ENCODE measurements around the gene PAK2. TPM values are rescaled to one million over a fixed set of nuclear protein-coding genes. Genes with fewer than 3 reads are reported as not detected.

Gene PAK2
- total RNA-seq, 2 experiments from 2014 or later, result 36.2 to 41.7 TPM

DNA sequence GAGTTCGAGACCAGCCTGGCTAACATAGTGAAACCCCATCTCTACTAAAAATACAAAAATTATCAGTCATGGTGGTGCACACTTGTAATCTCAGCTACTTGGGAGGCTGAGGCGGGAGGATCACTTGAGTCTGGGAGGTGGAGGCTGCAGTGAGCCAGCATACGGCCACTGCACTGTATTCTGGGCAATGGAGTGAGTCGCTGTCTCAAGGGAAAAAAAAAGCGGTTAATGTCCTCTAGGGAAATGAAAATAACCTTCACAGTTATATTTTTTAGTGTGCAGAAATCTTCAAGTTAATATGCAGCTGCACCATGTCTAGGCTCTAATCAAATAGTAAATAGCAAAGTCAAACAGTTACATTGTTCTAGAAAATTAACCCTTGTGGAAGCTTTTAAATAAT lies 42.4 kb upstream of the PAK2 start:
- no peaks in the 10 kb centered on the region for H3K27me3 Mint-ChIP-seq
- DNase-seq (no peak), ATAC-seq (ENCODE audit: poor library complexity) (no peak)
- no peaks in the 10 kb centered on the region for H3K9me3 Mint-ChIP-seq
- H3K36me3 ChIP-seq (ENCODE audit: insufficient read depth, low read length), result no peaks in the 10 kb centered on the region
- intact Hi-C loops (cut with DNase I, micrococcal nuclease), result no loop called here
- POLR2A ChIA-PET, result interaction anchor here (0.7 to 0.8 kb wide), 2 partner anchors 43 to 57 kb away, joined by 3 read pairs; no protein-coding TSS in a partner anchor
- H3K4me3 ChIP-seq (ENCODE audit: low read length), result no peak overlapping the region
- no peak overlapping the region for H3K27ac ChIP-seq (ENCODE audit: low read depth in 1 of 2, low read length in 2 of 2)
- TF ChIP-seq, protein P1, sequence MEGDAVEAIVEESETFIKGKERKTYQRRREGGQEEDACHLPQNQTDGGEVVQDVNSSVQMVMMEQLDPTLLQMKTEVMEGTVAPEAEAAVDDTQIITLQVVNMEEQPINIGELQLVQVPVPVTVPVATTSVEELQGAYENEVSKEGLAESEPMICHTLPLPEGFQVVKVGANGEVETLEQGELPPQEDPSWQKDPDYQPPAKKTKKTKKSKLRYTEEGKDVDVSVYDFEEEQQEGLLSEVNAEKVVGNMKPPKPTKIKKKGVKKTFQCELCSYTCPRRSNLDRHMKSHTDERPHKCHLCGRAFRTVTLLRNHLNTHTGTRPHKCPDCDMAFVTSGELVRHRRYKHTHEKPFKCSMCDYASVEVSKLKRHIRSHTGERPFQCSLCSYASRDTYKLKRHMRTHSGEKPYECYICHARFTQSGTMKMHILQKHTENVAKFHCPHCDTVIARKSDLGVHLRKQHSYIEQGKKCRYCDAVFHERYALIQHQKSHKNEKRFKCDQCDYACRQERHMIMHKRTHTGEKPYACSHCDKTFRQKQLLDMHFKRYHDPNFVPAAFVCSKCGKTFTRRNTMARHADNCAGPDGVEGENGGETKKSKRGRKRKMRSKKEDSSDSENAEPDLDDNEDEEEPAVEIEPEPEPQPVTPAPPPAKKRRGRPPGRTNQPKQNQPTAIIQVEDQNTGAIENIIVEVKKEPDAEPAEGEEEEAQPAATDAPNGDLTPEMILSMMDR (IDR thresholded peaks at IDR 0.05), result no peak
- H3K4me1 ChIP-seq (ENCODE audit: insufficient read depth, low read length), result peaks cover 11% of the 10 kb centered on the region
- no peak overlapping the region for H3K27ac Mint-ChIP-seq
- CTCF ChIA-PET, result interaction anchor here (1.5 kb wide), 1 partner anchor 92 kb away, joined by 4 read pairs; no protein-coding TSS in a partner anchor
- no peaks in the 10 kb centered on the region for H3K4me1 Mint-ChIP-seq (ENCODE audit: low read depth)
- H3K4me3 Mint-ChIP-seq, result no peak overlapping the region
- H3K36me3 Mint-ChIP-seq (ENCODE audit: low read depth), result no peaks in the 10 kb centered on the region
- H3K27me3 ChIP-seq (ENCODE audit: control insufficient read depth in 1 of 2, insufficient read depth in 2 of 2, low read length in 2 of 2), result no peaks in the 10 kb centered on the region
- no peaks in the 10 kb centered on the region for H3K9me3 ChIP-seq (ENCODE audit: control insufficient read depth in 1 of 2, insufficient read depth in 1 of 2, low read length in 2 of 2)

DNA sequence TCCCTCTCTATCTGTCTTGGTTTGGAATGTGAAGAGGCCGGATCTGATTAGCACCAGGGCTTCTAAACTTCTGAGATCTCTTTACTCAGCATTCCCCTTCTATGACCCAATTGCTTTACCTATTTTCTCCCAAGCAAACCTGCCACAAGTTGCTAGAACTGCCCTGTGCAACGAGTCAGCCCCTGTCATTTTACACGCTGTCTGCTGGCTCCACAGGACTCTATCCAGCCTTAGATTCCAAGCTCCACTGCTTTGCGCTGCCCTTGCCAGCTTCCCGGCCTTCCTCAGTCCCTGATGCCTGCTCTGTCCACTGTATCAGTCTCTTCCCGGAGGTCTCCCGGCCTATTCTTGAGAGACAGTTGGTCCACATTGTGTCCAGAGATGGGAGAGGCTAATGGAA lies 39.9 kb upstream of the PAK2 start:
- no peak overlapping the region for H3K4me3 ChIP-seq (ENCODE audit: low read length)
- TF ChIP-seq, protein P1 (IDR thresholded peaks at IDR 0.05), result no peak
- POLR2A ChIA-PET, result no interaction called here
- CTCF ChIA-PET, result interaction anchor here (0.9 kb wide), 1 partner anchor 8 kb away, joined by 4 read pairs; no protein-coding TSS in a partner anchor
- H3K4me1 ChIP-seq (ENCODE audit: insufficient read depth, low read length), result peaks cover 6% of the 10 kb centered on the region
- no peak overlapping the region for H3K27ac ChIP-seq (ENCODE audit: low read depth in 1 of 2, low read length in 2 of 2)
- no peaks in the 10 kb centered on the region for H3K4me1 Mint-ChIP-seq (ENCODE audit: low read depth)
- no peak overlapping the region for H3K4me3 Mint-ChIP-seq
- H3K9me3 ChIP-seq (ENCODE audit: control insufficient read depth in 1 of 2, insufficient read depth in 1 of 2, low read length in 2 of 2), result no peaks in the 10 kb centered on the region
- H3K27ac Mint-ChIP-seq, result no peak overlapping the region
- no peaks in the 10 kb centered on the region for H3K9me3 Mint-ChIP-seq
- DNase-seq (no peak), ATAC-seq (ENCODE audit: poor library complexity) (no peak)
- intact Hi-C loops (cut with DNase I, micrococcal nuclease), result no loop called here
- H3K36me3 Mint-ChIP-seq (ENCODE audit: low read depth), result no peaks in the 10 kb centered on the region
- H3K36me3 ChIP-seq (ENCODE audit: insufficient read depth, low read length), result no peaks in the 10 kb centered on the region
- H3K27me3 ChIP-seq (ENCODE audit: control insufficient read depth in 1 of 2, insufficient read depth in 2 of 2, low read length in 2 of 2), result no peaks in the 10 kb centered on the region
- no peaks in the 10 kb centered on the region for H3K27me3 Mint-ChIP-seq

DNA sequence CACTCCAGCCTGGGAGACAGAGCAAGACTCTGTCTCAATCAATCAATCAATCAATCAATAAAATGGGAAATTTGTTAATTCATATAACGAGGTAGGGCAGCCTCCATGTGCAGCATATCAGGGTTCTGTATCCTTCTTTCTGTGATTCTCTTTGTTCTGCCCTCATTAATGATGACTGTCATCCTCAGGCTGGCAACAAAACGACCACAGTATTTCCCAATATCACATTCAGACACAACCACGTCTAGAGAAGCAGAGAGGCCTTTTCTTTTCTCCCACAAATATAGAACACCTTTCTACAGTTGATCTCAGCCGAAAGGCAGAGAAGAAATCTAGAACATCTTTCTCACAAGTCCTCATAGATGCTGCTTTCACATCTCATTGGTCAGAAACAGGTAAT lies 38.9 kb upstream of the PAK2 start:
- ChIA-PET POLR2A (no interaction called here), CTCF (no interaction called here)

More for the DNA sequence above, 38.9 kb upstream of the PAK2 start:
- Mint-ChIP-seq H3K27me3 (no peaks in the 10 kb centered on the region), H3K27ac (no peak overlapping the region), H3K36me3 (ENCODE audit: low read depth) (no peaks in the 10 kb centered on the region), H3K9me3 (no peaks in the 10 kb centered on the region), H3K4me1 (ENCODE audit: low read depth) (no peaks in the 10 kb centered on the region), H3K4me3 (no peak overlapping the region)
- intact Hi-C loops (cut with DNase I, micrococcal nuclease), result no loop called here
- DNase-seq (no peak), ATAC-seq (ENCODE audit: poor library complexity) (no peak)
- H3K36me3 ChIP-seq (ENCODE audit: insufficient read depth, low read length), result no peaks in the 10 kb centered on the region
- H3K27ac ChIP-seq (ENCODE audit: low read depth in 1 of 2, low read length in 2 of 2), result no peak overlapping the region
- H3K9me3 ChIP-seq (ENCODE audit: control insufficient read depth in 1 of 2, insufficient read depth in 1 of 2, low read length in 2 of 2), result no peaks in the 10 kb centered on the region
- H3K27me3 ChIP-seq (ENCODE audit: control insufficient read depth in 1 of 2, insufficient read depth in 2 of 2, low read length in 2 of 2), result no peaks in the 10 kb centered on the region
- H3K4me3 ChIP-seq (ENCODE audit: low read length), result no peak overlapping the region
- TF ChIP-seq, protein P1 (IDR thresholded peaks at IDR 0.05), result no peak
- H3K4me1 ChIP-seq (ENCODE audit: insufficient read depth, low read length), result no peaks in the 10 kb centered on the region

Measured in CD4-positive, alpha-beta T cell (primary cell).